ENCODE results near the gene CNR2. TPM values are rescaled to one million over a fixed set of nuclear protein-coding genes. Genes with fewer than 3 reads are reported as not detected.
A peak's percentile ranks its signal among the peaks of the same experiment; 100 is the strongest.

CNR2 gene
- total RNA-seq, 4 donors from 2014 or later, result not detected

- H3K27me3 ChIP-seq, result peaks cover 8% of the 10 kb centered on the region
- no peak overlapping the region for H3K27ac ChIP-seq
- H3K4me3 ChIP-seq, result no peak overlapping the region
- WGBS, 2 donors (ENCODE audit: low coverage in 1 of 2), result 87% methylated on average over 3 of the region's 3 CpGs
- TF ChIP-seq POLR2AphosphoS5 (IDR thresholded peaks at IDR 0.05) (no peak), CTCF (IDR thresholded peaks at IDR 0.05) (no peak), POLR2A (IDR thresholded peaks at IDR 0.05) (no peak), EP300 (IDR thresholded peaks at IDR 0.05) (no peak)
- no peak for ATAC-seq
- peaks cover 0 to 14% (median 3%) of the 10 kb centered on the region in 3 donors for H3K4me1 ChIP-seq
- peaks cover 0 to 4% (median 0%) of the 10 kb centered on the region in 3 donors for H3K9me3 ChIP-seq
- no peaks in the 10 kb centered on the region for H3K36me3 ChIP-seq
These were observed 40.7 kb downstream of the CNR2 start for GRCh38 chr1:23872421-23872820.

- Histone ChIP-seq H3K27ac (peak overlapping the region in 3 of 4 donors; percentile 83 to 84 (median 84)), H3K9me3 (no peaks in the 10 kb centered on the region), H3K36me3 (peaks cover 0 to 17% of the 10 kb centered on the region in 2 donors), H3K4me1 (peaks cover 0 to 26% (median 9%) of the 10 kb centered on the region in 3 donors), H3K27me3 (no peaks in the 10 kb centered on the region), H3K4me3 (peak overlapping the region in 1 of 2 donors; percentile 77)
- WGBS, 2 donors (ENCODE audit: low coverage in 1 of 2), result 38 to 64% methylated on average over 6 to 10 of the region's 10 CpGs
- ATAC-seq, result no peak
- TF ChIP-seq POLR2AphosphoS5 (IDR thresholded peaks at IDR 0.05), result no peak
- TF ChIP-seq POLR2A (IDR thresholded peaks at IDR 0.05), result no peak
- no peak for TF ChIP-seq EP300 (IDR thresholded peaks at IDR 0.05)
- no peak for TF ChIP-seq CTCF (IDR thresholded peaks at IDR 0.05)
These were observed 44.1 kb downstream of the CNR2 start for GRCh38 chr1:23869051-23869450.

- TF ChIP-seq CTCF (IDR thresholded peaks at IDR 0.05), result peak in 2 of 4 experiments; percentile 1 to 34
- TF ChIP-seq POLR2AphosphoS5 (IDR thresholded peaks at IDR 0.05), result no peak
- H3K27ac ChIP-seq, result peak overlapping the region; percentile 2 to 84 (median 84)
- no peaks in the 10 kb centered on the region for H3K27me3 ChIP-seq
- peaks cover 0 to 26% (median 9%) of the 10 kb centered on the region in 3 donors for H3K4me1 ChIP-seq
- H3K9me3 ChIP-seq, result no peaks in the 10 kb centered on the region
- ATAC-seq, result peak; percentile 51
- H3K4me3 ChIP-seq, result peak overlapping the region; percentile 53 to 77
- peaks cover 0 to 22% of the 10 kb centered on the region in 2 donors for H3K36me3 ChIP-seq
- WGBS, 2 donors (ENCODE audit: low coverage in 1 of 2), result 4 to 15% methylated on average over 12 to 15 of the region's 20 CpGs
These were observed 44.6 kb downstream of the CNR2 start for GRCh38 chr1:23868557-23869016.

- peaks cover 0 to 27% of the 10 kb centered on the region in 2 donors for H3K36me3 ChIP-seq
- peak within 1 kb of the TSS; percentile 53 to 77 for H3K4me3 ChIP-seq
- no peaks in the 10 kb centered on the region for H3K9me3 ChIP-seq
- TF ChIP-seq CTCF (IDR thresholded peaks at IDR 0.05) (peak; percentile 84 to 96 (median 94)), POLR2AphosphoS5 (IDR thresholded peaks at IDR 0.05) (peak; percentile 62), POLR2A (IDR thresholded peaks at IDR 0.05) (peak; percentile 52 to 63), EP300 (IDR thresholded peaks at IDR 0.05) (no peak)
- peaks cover 0 to 26% (median 9%) of the 10 kb centered on the region in 3 donors for H3K4me1 ChIP-seq
- H3K27ac ChIP-seq, result peak within 1 kb of the TSS; percentile 2 to 84 (median 84)
- no peaks in the 10 kb centered on the region for H3K27me3 ChIP-seq
- peak; percentile 99 for ATAC-seq
- 0 to 2% methylated on average over 1 to 7 of the region's 71 CpGs for WGBS, 2 donors (ENCODE audit: low coverage in 1 of 2)
These were observed 45.1 kb downstream of the CNR2 start, which contains the start of gene FUCA1 for GRCh38 chr1:23867895-23868556. FUCA1 (minus strand) TSS chr1:23868290; CDS start chr1:23868286, 4 bp downstream.

- Histone ChIP-seq H3K27ac (peak overlapping the region in 3 of 4 donors; percentile 83 to 84 (median 84)), H3K9me3 (no peaks in the 10 kb centered on the region), H3K4me1 (peaks cover 0 to 26% (median 9%) of the 10 kb centered on the region in 3 donors), H3K27me3 (no peaks in the 10 kb centered on the region), H3K4me3 (peak overlapping the region; percentile 53 to 77), H3K36me3 (peaks cover 0 to 32% of the 10 kb centered on the region in 2 donors)
- TF ChIP-seq CTCF (IDR thresholded peaks at IDR 0.05) (no peak), POLR2A (IDR thresholded peaks at IDR 0.05) (no peak), POLR2AphosphoS5 (IDR thresholded peaks at IDR 0.05) (no peak)
- WGBS, 2 donors (ENCODE audit: low coverage in 1 of 2), result 40% methylated on average over 1 of the region's 17 CpGs; no CpG with 5 or more reads in 1 of the 2 donors
- no peak for ATAC-seq
These were observed 45.6 kb downstream of the CNR2 start for GRCh38 chr1:23867542-23867894.

All from gastroesophageal sphincter (tissue), 4 donors.